Smooth muscle cell (in vitro differentiated cells): ENCODE measurements around the gene CDH4. TPM values are rescaled to one million over a fixed set of nuclear protein-coding genes. Genes with fewer than 3 reads are reported as not detected.

Source experiments
- DNase-seq: peaks from one replicate; lab custom pipeline; 2025; ENCODE audit not compliant: unreplicated experiment; lab: John Stamatoyannopoulos, UW
- H2AFZ ChIP-seq: fragments of 200-600 bp; sonication (generic); 2 replicates; pipeline ENCODE4 v1.6.0; 2016; ENCODE audit warnings: antibody characterized with exemption, low read depth, mild to moderate bottlenecking
- H3F3A ChIP-seq: fragments of 200-600 bp; sonication (generic); 2 replicates; pipeline ENCODE4 v1.6.0; 2017; ENCODE audit warnings: antibody characterized with exemption, low read depth
- H3K27ac ChIP-seq: fragments of 200-600 bp; sonication (generic); 2 replicates; pipeline ENCODE4 v1.5.1; 2016; ENCODE audit warnings: low read depth, mild to moderate bottlenecking
- H3K27me3 ChIP-seq: fragments of 200-600 bp; sonication (generic); 2 replicates; pipeline ENCODE4 v1.6.1; 2016; ENCODE audit warnings: low read depth, mild to moderate bottlenecking
- H3K36me3 ChIP-seq: fragments of 200-600 bp; sonication (generic); 2 replicates; pipeline ENCODE4 v1.5.1; 2016; ENCODE audit warnings: low read depth
- H3K4me1 ChIP-seq: fragments of 200-600 bp; sonication (generic); 2 replicates; pipeline ENCODE4 v1.5.1; 2016; ENCODE audit warnings: low read depth
- H3K4me2 ChIP-seq: fragments of 200-600 bp; sonication (generic); 2 replicates; pipeline ENCODE4 v1.6.0; 2016; ENCODE audit warnings: mild to moderate bottlenecking
- H3K4me3 ChIP-seq: fragments of 200-600 bp; sonication (generic); 2 replicates; pipeline ENCODE4 v1.5.1; 2016; ENCODE audit warnings: mild to moderate bottlenecking
- H3K79me2 ChIP-seq: fragments of 200-600 bp; sonication (generic); 2 replicates; pipeline ENCODE4 v1.6.0; 2016; ENCODE audit warnings: low read depth, mild to moderate bottlenecking
- H3K9ac ChIP-seq: fragments of 200-600 bp; sonication (generic); 2 replicates; pipeline ENCODE4 v1.6.0; 2016; ENCODE audit warnings: low read depth
- H3K9me3 ChIP-seq: fragments of 200-600 bp; sonication (generic); replicated peaks from 2 replicates; pipeline ENCODE4 v1.5.1; 2016; ENCODE audit warnings: low read depth
- H4K20me1 ChIP-seq: fragments of 200-600 bp; sonication (generic); 2 replicates; pipeline ENCODE4 v1.6.0; 2016; ENCODE audit warnings: low read depth
- CTCF ChIP-seq: fragments of 200-600 bp; sonication (generic); IDR thresholded peaks from 2 replicates; pipeline ENCODE4 v1.5.1; 2017; ENCODE audit warnings: borderline replicate concordance, mild to moderate bottlenecking, antibody characterized with exemption; ENCODE audit not compliant: insufficient read depth, poor library complexity, severe bottlenecking
- WGBS: methylation state at CpG from one replicate; pipeline ENCODE4 v1.1.7; 2016; ENCODE audit warnings: low lambda C conversion rate; 5-methylcytosine and 5-hydroxymethylcytosine counted together
- polyA plus RNA-seq: library from polyadenylated mRNA; unstranded; fragments of >200 nt; fragmentation: Nextera tagmentation; extraction: Ambion mirVana; gene quantifications from 2 replicates; pipeline ENCODE4 v1.2.1, GENCODE V29; 2016
- total RNA-seq: library from RNA; depleted of rRNA; stranded (reverse); fragments of >200 nt; gene quantifications from 2 replicates; pipeline ENCODE4 v1.2.3, GENCODE V29; 2014

Gene CDH4
- total and polyA plus RNA-seq, 2 experiments from 2014 or later: 0.03 to 0.04 TPM

- no peaks in the 10 kb centered on the region for H3K36me3 ChIP-seq
- no peak overlapping the region for H3K9ac ChIP-seq
- H3K27me3 ChIP-seq: peaks cover 5% of the 10 kb centered on the region
- no peaks in the 10 kb centered on the region for H3K4me1 ChIP-seq
- no peak overlapping the region for H3K27ac ChIP-seq
- no peak for DNase-seq
- H3K9me3 ChIP-seq: no peaks in the 10 kb centered on the region
- H3K4me3 ChIP-seq: no peak overlapping the region
- no peaks in the 10 kb centered on the region for H3F3A ChIP-seq
- H3K4me2 ChIP-seq: no peak overlapping the region
- H4K20me1 ChIP-seq: no peaks in the 10 kb centered on the region
- no peak for TF ChIP-seq CTCF
- no peak overlapping the region for H2AFZ ChIP-seq
- 78% methylated on average over 17 of the region's 17 CpGs for WGBS
- no peaks in the 10 kb centered on the region for H3K79me2 ChIP-seq
Measured at GRCh38 chr20:61628901-61629601, 377.0 kb downstream of the CDH4 start.

- H3K9me3 ChIP-seq: no peaks in the 10 kb centered on the region
- no peaks in the 10 kb centered on the region for H3K4me1 ChIP-seq
- H3K27me3 ChIP-seq: peaks cover 4% of the 10 kb centered on the region
- H2AFZ ChIP-seq: no peak overlapping the region
- H3K9ac ChIP-seq: no peak overlapping the region
- TF ChIP-seq CTCF: no peak
- H3K27ac ChIP-seq: no peak overlapping the region
- 77% methylated on average over 25 of the region's 25 CpGs for WGBS
- no peaks in the 10 kb centered on the region for H3K36me3 ChIP-seq
- H3K4me3 ChIP-seq: no peak overlapping the region
- no peaks in the 10 kb centered on the region for H3K79me2 ChIP-seq
- no peak overlapping the region for H3K4me2 ChIP-seq
- no peak for DNase-seq
- H4K20me1 ChIP-seq: no peaks in the 10 kb centered on the region
- H3F3A ChIP-seq: no peaks in the 10 kb centered on the region
Measured at GRCh38 chr20:61629602-61630390, 377.7 kb downstream of the CDH4 start.

GRCh38 chr20:61630391-61630650 lies 378.3 kb downstream of the CDH4 start:
- H3K9me3 ChIP-seq: no peaks in the 10 kb centered on the region
- no peak overlapping the region for H3K27ac ChIP-seq
- no peaks in the 10 kb centered on the region for H3K4me1 ChIP-seq
- no peaks in the 10 kb centered on the region for H4K20me1 ChIP-seq
- no peak overlapping the region for H3K4me3 ChIP-seq
- H3K4me2 ChIP-seq: no peak overlapping the region
- DNase-seq: no peak
- H3K36me3 ChIP-seq: no peaks in the 10 kb centered on the region
- no peaks in the 10 kb centered on the region for H3K27me3 ChIP-seq
- H2AFZ ChIP-seq: no peak overlapping the region
- 92% methylated on average over 5 of the region's 5 CpGs for WGBS
- H3F3A ChIP-seq: no peaks in the 10 kb centered on the region
- H3K79me2 ChIP-seq: no peaks in the 10 kb centered on the region
- no peak overlapping the region for H3K9ac ChIP-seq
- no peak for TF ChIP-seq CTCF
